ENCODE measurements around the gene PACS2.

DNA sequence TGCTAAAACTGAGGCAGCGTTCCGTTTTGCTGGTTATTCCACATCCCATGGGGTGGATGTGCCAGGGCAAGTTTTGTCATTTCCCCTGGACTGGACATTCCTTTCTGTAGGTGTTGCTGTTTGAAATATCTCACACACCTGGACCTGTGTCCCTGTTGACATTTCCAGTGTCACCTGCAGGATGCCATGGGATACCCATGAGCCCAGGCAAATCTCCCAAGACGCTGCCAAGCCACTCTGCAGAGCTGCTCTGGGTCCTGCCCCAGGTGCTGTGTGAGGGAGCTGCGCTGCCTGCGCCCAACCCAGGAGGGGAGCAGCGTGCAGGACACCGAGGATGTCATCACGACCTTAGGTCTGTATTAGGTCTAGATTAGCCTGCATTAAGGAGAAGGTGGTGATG is 5.2 kb upstream of the PACS2 start:
- TF ChIP-seq, protein P1, sequence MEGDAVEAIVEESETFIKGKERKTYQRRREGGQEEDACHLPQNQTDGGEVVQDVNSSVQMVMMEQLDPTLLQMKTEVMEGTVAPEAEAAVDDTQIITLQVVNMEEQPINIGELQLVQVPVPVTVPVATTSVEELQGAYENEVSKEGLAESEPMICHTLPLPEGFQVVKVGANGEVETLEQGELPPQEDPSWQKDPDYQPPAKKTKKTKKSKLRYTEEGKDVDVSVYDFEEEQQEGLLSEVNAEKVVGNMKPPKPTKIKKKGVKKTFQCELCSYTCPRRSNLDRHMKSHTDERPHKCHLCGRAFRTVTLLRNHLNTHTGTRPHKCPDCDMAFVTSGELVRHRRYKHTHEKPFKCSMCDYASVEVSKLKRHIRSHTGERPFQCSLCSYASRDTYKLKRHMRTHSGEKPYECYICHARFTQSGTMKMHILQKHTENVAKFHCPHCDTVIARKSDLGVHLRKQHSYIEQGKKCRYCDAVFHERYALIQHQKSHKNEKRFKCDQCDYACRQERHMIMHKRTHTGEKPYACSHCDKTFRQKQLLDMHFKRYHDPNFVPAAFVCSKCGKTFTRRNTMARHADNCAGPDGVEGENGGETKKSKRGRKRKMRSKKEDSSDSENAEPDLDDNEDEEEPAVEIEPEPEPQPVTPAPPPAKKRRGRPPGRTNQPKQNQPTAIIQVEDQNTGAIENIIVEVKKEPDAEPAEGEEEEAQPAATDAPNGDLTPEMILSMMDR (IDR thresholded peaks at IDR 0.05) = no peak
- no peak for TF ChIP-seq POLR2A (IDR thresholded peaks at IDR 0.05)
